HPDE6-E6E7 (cell line): ENCODE results near the gene SUPT3H.
A peak's percentile ranks its signal among the peaks of the same experiment; 100 is the strongest.

Experiments used
- DNase-seq: peaks from one replicate; pipeline ENCODE4 v3.0.0; 2011; ENCODE audit warnings: missing footprints; ENCODE audit errors: extremely low spot score

The SUPT3H gene

DNA sequence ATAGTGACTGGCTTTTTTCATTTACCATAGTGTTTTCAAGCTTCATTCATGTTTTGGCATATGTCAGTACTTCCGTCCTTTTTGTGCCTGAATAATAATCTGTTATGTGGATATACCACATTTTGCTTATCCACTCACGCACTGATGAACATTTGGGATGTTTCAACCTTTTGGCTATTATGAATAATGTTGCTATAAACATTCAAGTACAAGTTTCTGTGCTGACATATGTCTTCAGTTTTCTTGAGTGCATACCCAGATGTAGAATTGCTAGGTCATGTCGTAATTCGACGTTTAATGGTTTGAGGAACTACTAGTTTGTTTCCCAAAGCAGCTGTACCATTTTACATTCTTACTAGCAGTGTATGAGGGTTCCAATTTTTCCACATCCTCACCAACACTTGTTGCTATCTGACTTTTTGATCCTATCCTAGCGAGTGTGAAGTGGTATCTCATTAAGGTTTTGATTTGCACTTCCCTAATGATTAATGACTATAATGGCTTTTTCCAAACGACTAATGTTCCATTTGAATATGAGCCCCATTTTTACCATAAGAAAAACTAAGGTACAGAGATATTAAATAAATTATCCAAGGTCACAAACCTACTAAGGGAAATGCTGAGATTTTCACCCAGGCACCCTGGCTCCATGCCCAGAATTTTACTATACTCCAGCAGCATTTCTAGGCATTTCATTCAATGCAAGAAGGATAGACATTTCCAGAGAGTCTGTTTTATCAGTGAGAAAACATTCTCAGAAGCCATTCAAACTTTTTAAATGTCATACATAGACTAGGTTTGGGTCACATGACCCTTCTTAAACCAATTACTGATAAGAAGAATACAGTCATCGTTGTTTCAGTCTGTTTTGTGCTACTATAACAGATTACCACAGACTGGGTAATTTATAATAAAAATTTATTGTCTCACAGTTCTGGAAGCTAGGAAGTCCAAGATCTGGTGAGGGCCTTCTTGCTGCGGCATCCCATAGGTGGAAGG is 120.7 kb downstream of the SUPT3H start:
- no peak for DNase-seq

DNA sequence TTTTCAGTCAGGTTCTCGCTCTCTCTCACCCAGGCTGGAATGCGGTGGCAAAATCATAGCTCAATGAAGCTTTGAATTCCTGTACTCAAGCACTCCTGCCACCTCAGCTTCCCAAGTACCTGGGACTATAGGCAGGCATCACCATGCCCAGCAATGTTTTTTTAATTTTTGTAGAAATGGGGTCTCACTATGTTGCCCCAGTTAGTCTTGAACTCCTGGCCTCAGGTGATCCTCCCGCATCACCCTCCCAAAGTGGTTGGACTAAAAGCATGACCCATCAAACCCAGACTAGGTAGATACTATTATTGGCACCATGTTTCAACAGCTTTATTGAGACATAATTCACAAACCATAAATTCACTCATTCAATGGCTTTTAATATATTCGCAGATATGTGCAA is 122.3 kb downstream of the SUPT3H start:
- DNase-seq = no peak

DNA sequence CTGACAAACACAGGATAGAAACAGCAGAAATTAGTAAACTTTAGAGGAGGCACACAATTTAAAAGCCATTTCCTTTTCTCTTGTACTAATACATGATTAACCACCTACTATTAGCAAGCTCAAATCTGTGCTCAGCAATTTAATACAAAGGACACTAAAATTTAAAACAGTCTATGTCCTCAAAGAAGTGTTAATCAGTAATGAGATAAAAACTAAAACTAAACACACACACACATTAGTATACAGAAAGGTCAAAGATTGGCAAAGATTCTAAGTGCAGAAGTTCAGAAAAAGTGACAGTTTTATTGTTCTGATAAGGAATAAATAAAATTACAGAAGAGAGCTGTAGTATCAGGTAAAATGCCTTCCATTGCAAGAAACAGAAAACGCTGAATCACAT is 123.5 kb downstream of the SUPT3H start:
- no peak for DNase-seq

DNA sequence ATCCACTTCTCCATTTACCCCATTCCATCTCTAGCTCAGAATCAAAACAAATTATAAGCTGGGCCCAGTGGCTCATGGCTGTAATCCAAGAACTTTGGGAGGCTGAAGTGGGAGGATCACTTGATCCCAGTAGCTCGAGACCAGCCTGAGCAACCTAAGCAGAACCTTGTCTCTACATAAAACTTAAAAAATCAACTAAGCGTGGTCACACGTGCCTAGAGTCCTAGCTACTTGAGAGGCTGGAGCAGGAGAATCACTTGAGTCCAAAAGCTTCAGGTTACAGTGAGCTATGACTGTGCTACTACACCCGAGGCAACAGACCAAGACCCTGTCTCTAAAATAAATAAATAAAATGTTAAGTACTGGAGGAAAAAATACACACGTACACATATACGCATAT is 124.3 kb downstream of the SUPT3H start:
- no peak for DNase-seq

DNA sequence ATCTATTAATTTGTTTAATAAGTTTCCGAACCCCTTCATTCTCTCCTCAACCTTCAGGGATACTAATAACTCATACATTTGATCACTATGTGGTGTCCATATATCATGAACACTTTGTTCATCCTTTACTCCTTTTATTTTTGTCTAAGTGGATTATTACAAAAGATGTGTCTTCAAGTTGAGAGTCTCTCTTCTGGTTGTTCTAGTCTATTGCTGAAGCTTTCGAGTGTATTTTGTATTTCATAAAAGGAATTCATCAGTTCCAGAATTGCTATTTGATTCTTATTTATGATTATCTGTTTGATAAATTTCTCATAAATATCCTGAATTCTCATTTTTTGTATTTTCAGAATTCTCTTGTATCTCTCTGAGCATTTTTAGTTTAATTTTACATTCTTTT is 146.1 kb downstream of the SUPT3H start:
- no peak for DNase-seq

DNA sequence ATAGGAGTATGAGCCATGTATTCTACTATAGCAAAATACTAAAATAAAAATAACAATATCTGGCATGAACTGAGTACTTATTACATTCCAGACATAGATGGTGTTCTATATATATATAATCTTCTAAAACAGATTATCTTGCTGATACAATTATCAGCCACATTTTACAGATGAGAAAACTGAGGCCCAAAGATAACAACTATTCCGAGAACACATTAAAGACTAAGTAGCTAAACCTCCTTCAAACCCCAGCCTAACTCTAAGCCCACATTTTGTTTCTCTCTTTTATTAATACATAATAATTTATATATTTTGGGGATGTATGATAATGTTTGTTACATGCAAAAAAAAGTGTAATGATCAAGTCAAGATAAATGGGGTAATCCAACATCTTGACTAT is 148.3 kb downstream of the SUPT3H start:
- DNase-seq = no peak

DNA sequence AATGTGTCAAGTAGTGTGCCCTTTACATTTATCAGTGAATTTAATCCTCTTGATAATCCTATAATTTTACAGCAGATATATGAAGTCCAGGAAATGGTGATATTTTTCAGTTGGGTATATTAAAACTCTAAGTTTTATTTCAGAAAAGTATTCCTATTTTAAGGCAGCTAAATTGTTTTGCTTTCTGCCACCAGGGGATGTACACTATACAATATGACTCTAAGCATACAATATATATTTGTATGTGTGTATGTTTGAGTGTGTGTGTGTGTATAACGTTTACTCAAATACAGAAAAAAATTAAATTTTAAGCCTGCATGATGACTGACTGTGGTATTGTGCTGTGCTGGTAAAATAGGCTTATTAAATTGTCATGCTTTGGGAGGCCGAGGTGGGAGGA is 151.7 kb downstream of the SUPT3H start:
- no peak for DNase-seq

DNA sequence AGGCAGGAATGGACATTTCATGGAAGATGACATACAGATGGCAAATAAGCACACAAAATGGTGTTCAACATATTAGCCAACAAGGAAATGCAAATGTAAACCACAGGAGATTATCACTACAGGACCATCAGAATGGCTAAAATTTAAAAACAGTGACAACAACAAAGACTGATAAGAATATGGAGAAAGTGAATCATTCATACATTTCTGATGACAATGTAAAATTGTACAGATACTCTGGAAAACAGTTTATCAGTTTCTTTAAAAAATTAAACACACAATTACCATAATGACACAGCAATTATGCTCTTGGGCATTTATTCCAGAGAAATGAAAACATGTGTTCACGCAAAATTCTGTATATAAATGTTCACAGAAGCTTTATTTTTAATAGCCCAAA is 155.4 kb downstream of the SUPT3H start:
- no peak for DNase-seq

DNA sequence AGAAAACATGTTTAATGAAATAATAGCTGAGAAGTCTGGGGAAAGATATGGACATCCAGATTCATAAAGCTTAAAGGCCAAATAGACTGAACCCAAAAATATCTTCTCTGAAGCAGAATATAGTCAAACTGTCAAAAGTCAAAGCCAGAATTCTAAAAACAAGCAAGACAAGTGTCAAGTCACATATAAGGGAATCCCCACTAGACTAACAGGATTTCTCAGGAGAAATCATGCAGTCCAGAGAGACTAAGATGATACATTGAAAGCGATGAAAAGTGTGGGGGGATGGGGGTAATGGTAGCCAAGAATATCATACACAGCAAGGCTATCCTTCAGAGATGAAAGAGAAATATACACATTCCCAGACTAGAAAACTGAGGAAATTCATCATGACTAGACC is 162.0 kb downstream of the SUPT3H start:
- DNase-seq = no peak

DNA sequence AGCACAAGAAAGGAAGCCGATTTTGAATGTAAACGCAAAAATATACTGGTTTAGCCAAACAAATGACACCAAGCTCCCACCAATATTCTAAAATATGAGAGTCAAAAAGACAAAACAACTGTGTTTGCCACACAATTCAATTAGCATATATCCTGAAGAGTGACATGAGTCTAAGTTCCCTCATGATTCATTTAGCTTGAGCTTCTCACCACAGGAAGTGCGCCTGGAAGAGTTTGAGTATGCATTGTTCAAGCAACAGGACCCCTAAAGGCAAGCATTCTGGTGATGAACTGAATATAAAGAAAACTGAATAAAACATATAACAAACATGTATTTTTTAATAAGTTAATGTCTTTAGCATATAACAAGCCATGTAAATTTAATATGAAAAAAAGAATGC is 164.8 kb downstream of the SUPT3H start:
- DNase-seq = no peak

DNA sequence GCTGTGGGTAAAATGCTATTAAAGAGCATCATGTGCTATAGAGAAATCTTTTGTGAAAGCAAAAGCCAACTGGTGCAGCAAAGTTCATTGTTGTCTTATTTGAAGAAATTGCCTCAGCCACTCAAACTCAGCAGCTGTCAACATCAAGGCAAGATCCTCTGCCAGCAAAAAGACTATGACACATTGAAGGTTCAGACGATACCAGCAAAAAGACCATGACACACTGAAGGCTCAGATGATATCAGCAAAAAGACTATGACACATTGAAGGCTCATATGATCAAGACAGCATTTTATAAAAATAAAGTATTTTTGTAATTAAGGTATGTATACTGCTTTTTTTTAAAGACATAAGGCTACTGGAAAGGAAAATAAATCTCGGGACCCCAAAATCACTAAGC is 168.0 kb downstream of the SUPT3H start:
- no peak for DNase-seq

DNA sequence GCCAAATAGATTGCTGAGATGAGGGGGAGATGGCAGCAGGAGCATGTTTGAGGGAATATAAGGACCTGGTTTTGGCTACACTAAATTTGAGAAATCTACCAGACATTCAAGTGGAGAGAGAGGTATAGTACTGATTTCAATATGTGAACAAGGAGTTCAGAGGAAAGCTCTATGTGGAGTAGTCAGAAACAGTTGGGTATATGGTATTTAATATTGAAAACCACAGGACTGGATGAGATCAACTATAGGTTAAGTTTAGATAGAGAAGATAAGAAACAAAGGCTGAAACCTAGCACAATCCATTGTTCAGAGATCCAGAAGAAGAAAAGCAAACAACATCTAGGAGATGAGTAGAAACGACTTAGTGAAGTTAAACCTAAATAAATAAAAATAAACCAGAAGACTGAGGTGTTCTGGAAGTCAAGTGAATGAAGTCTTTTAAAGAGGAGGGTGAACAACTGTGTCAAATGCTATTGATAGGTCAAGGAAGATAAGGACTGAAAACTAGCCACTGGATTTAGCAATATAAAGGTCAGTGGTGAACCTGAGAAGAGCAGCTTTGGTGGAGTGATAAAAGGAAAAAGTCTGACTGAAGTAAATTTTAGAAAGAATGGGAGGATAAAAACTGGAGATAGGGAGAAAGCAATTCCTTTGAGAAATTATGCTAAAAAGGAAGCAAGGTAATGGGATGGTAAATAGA is 170.8 kb downstream of the SUPT3H start:
- no peak for DNase-seq

DNA sequence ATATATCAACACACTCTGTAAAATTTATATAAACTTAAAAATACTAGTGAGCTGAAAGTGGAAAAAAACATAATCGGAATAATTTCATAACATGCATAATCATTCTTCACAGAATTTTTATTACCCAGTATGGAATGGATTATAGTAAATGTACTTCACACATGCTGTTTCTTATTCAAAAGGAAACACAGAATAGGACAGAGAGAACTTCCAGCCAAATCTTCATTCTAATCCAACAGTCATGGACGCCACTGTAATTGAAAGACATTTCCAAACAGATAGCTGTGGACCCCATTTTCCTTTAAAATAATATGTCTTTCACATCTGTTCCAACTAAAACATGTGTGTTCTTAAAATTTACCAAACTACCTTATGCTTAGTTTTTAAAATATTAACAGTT is 176.2 kb downstream of the SUPT3H start:
- no peak for DNase-seq

DNA sequence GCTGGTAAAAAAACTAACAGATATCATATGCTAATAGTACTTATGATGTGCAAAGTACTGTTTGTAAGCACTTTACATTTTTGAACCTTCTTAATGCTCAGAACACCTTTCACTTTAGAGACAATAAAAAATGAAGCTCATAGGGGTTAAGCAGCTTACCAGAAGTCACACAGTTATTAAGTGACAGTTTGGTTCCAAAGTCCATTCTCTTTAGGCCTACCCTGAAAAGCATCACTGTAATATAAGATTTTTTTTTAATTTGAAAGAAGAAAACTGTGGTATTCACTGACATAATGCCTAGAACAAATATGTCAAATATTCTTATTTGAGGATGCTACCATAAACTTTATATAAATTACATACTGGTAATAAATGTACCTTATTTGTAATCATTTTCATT is 177.2 kb downstream of the SUPT3H start:
- DNase-seq = no peak

DNA sequence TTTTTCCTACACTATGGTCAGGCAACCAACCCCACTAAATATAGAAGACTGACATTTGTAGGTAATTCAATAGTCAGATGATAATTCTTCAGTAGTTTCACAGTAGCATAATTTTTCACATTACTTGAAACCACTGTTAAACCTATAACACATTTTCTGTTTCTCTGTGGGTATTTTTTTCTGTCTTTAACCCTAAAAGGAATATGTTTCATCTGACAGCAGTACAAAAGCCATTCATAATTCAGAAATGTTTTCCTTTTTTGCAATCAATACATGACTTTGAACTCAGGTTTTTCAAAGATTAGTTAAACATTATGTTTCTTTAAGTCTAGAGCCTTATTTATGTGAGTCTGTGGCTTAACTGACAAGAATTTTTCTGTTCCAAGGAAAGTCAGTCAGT is 178.2 kb downstream of the SUPT3H start:
- DNase-seq = no peak

DNA sequence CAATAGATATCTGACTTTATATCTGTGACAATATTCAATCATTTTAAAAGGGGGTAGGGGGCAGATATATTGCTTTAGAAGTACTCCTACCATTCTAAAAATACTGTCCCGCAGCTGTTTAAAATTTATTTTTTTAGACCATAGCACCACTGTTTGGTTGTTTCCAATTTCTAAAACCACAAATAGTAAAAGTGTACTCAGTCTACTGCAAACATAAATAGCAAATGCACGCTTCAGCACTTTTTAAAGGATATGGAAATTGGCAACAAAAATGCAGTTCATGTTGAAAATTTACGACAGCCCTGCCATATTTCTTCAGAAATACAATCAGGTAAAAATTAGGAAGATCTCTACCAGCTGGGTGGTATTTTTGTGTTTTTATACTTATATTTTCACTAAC is 181.6 kb downstream of the SUPT3H start:
- DNase-seq = no peak

DNA sequence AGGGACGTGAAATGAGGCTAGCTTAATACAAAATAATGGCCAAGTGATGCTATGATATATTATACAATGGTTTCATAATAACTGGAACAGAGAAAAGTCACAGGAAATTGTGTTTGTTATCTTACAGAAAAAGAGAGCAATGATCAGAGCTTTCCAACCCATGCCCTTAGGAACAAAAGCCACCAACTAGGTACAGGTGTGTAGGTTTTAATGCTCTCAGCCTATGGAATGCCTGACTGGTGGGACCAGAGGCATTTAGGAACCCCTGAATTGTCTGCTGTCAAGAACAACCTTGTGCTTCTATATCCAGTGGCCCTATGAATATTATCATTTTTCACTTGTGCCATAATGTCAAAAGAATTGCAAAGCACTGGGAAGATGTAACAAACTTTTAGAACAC is 182.6 kb downstream of the SUPT3H start:
- no peak for DNase-seq

DNA sequence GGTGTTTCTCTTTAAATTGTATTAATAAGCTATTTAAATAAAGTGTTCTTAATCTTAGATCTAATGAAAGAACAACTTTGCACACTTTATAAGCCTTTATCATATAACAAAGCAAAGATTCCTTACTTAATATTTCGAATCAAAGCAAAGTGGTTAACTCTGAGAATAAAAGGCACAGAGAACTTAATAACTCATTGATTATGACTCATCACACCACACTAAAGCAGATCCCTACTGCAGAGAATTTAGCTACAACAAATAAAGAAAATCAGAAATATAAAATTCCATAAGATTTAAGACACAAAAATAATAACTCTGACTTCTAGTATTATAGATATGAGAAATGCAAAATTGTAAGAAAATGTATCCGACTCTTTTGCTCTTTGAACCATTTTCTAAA is 185.2 kb downstream of the SUPT3H start:
- no peak for DNase-seq

DNA sequence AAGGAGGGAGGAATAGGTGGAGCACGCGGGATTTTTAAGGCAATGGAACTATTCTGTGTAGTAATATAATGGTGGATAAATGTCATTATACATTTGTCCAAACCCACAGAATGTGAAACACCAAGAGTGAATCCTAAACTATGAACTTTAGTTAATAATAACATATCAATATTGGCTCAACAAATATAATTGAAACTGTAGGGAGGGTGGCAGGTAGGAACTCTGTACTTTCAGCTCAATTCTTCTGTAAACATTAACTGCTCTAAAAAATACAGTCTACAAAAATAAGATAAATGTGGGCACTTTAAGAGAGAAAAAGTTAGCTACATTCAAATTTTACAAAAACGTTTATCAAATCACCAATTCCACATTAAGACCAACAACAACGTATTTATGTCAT is 186.3 kb downstream of the SUPT3H start:
- no peak for DNase-seq

DNA sequence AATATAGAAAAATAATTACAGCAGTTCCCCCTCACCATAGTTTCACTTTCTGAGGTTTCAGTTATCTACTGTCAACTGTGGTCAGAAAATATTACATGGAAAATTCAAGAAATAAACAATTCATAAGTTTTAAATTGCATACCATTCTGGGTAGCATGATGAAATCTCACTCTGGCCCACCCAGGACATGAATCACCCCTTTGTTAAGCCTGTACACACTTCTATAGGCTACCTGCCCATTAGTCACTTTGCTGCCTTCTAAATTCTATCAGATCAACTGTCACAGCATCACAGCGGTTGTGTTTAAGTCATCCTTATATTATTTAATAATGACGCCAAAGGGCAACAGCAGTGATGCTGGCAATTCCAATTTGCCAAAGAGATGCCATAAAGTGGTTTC is 189.9 kb downstream of the SUPT3H start:
- DNase-seq = peak; percentile 27

DNA sequence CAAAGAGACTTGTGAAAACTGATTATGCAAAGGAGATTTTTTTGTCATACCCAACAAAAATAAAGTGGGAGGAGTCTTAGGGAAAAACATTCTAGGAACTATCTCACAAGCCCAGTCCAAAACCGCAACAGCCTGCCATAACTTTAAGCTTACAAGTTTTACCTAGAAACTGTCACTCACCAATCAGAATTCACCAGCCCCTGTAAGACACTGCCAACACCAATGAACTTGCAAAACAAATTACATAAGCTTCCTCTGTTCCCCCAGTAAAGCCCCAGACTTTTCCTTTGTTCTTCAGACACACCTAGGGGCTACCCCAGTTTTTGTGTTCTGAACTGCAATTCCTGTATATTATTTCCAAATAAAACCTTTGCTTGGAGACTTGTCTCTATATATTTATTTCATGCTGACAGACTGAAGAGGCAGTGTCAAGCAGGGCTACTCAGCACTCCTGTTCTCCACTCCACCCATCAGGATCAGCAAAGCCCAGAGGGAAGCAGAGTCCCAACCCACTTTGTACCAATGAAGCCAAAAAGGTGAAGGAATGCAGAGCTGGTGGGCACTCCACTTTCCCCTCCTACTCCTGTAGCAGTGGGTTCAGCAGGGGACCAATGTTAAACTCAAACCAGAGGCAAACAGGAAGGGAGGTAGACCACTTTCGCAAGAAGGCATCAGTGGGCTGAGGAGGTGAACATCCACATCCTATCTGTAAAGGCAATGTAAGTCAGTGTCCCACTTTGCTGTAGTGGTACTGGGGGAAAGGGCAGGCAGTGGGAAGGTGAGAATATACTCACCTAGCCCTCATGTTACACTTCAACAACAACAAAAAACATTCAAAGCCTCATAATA is 192.1 kb downstream of the SUPT3H start:
- no peak for DNase-seq

DNA sequence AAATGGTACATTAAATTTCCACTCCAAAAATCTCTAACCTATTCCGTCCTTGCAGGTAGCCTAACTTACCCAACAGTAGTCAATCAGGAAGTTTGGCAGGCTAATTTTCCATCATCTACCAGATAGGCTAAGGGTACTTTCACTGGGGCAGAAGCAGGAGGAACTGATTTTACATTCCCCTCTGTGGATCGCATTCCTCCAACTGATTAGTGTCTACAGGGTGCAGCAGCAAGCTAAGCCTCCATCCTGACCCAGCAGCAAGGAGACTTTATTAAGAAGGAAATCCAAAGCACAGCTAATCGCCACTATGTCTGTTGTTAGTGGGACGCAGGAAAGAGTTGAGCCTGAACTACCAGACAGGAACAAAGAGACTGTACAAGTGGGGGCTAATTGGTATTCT is 192.8 kb downstream of the SUPT3H start:
- DNase-seq = no peak
